NCI-H82 treated with DMSO at 0.1 percent for 48 hours (cell line): ENCODE results near the gene ERN2.

Experiments used
- DNase-seq: peaks from one replicate; lab custom pipeline; 2025; ENCODE audit not compliant: unreplicated experiment; lab: John Stamatoyannopoulos, UW

Gene ERN2

DNA sequence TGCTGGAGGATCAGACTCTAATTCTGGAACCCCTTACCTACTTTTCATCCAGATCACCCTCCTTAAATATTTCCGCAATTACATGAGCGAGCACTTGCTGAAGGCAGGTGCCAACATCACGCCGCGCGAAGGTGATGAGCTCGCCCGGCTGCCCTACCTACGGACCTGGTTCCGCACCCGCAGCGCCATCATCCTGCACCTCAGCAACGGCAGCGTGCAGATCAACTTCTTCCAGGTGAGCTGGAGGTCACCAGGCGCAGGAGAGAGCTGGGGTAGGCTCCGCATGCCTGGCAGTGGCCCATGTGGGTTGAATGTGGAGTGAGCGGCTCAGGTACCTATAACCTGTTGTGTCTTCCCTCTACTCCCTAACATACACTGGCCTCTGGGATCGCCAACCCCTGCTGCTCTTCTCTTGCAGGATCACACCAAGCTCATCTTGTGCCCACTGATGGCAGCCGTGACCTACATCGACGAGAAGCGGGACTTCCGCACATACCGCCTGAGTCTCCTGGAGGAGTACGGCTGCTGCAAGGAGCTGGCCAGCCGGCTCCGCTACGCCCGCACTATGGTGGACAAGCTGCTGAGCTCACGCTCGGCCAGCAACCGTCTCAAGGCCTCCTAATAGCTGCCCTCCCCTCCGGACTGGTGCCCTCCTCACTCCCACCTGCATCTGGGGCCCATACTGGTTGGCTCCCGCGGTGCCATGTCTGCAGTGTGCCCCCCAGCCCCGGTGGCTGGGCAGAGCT lies 23.4 kb downstream of the ERN2 start:
- no peak for DNase-seq

DNA sequence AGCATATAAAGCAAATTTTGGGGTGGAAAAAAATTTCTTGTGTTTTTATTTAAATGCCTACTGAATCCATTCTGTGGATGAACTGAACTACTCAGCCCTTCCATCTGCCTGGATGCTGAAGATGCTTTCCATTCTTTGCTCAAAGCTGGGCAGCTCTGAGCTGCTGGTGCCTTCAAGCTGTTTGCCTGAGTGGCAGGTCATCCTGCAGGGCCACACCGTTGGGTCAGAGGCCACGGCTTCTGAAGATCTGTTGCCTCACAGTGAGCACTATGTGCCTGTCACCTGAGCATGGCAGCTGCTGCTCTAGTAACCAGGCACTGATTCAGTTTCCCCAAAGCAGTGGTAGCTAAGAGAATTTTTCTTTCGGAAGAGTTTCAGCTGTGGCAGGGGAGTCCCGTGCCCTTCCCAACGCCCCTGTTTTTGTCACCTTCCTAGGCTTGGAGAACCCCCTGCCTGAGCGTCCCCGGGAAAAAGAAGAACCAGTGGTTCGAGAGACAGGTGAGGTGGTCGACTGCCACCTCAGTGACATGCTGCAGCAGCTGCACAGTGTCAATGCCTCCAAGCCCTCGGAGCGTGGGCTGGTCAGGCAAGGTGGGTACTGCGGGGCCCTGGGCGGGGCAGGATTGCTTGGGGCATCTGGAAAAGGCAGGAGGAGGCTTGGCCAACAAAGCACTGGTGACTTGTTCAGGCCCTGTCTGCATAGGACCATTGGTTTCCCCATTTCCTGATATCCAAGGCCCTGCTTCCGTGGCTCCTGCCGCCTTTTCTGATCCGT lies 25.8 kb downstream of the ERN2 start:
- no peak for DNase-seq

DNA sequence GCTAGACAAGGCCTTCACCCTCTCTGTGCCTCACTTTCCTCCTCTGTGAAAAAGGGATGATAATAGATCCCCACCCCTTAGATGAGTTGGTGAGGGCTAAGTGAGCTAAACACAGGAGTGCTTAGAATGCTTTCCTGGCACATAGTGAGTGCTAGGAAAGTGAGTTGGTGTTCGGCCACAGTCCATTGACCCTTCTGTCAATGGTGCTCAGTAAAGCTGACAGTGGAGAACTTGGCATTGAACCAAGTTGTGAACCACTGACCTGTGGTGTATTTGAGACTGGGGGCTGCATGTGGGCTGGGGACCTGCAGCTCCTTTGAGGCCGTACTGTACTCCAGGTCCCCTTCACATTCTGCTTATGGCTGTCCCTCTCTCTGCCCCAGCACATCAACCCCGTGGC lies 29.5 kb downstream of the ERN2 start:
- DNase-seq, result no peak

DNA sequence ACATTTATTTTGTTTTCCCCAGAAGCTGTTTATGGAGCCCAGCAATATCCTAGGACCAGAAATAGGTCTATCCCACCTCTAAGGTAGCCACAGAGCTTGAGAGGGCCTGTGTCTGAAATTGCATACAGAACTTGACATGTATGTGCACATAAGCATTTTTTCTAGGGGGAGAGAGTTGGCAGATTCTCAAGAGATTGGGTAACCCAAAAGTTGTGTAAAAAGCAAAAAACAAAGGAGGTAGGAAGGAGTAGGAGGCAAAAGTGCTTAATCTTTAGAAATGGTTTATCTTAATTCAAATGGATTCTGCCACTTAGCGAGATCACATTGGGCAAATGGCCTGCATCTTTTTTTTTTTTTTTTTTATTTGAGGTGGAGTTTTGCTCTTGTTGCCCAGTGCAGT lies 30.8 kb downstream of the ERN2 start:
- no peak for DNase-seq

DNA sequence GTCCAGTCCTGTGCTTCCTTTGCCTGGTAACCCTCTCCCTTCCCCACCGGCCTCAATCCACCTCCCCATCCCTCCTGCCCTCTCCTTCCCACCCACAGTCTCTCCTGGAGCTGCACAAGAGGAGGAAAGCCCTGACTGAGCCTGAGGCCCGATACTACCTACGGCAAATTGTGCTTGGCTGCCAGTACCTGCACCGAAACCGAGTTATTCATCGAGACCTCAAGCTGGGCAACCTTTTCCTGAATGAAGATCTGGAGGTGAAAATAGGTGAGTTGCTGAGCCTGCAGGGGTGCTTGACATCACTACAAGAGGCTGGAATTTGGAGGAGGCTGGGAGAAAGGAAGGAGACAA lies 33.1 kb downstream of the ERN2 start:
- no peak for DNase-seq

DNA sequence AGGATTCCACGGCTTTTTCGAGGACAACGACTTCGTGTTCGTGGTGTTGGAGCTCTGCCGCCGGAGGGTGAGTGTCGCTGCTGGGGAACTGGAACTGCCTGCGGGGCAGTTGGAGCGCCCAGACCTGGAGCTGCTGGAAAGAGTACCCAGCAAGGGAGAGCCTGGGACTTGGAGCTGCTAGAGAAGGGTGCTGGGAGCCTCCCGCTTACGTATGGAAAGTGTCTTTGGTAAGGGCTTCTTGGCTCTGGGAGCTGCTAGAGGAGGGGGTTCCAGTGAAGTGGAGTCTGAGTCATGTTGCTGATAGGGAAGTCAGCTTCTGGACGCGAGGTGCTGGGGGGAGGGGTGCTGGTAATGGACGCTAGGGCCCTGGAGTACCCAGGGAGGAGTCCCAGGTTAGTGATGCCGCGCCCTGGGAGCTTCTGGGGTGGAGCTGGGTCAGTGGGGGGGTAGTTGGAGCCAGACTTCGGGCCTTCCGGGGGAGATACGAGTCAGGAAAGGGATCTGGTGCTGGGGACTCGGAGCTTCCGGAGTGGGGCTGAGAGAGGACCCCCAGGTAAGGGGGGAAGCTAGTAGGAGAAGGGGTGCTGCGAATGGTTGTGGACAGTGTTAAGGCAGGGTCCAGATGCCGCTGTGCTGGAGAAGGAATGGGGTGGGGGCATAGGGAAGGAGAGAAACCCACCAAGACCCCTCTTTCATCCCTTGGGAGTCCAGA lies 33.6 kb downstream of the ERN2 start:
- DNase-seq, result no peak

DNA sequence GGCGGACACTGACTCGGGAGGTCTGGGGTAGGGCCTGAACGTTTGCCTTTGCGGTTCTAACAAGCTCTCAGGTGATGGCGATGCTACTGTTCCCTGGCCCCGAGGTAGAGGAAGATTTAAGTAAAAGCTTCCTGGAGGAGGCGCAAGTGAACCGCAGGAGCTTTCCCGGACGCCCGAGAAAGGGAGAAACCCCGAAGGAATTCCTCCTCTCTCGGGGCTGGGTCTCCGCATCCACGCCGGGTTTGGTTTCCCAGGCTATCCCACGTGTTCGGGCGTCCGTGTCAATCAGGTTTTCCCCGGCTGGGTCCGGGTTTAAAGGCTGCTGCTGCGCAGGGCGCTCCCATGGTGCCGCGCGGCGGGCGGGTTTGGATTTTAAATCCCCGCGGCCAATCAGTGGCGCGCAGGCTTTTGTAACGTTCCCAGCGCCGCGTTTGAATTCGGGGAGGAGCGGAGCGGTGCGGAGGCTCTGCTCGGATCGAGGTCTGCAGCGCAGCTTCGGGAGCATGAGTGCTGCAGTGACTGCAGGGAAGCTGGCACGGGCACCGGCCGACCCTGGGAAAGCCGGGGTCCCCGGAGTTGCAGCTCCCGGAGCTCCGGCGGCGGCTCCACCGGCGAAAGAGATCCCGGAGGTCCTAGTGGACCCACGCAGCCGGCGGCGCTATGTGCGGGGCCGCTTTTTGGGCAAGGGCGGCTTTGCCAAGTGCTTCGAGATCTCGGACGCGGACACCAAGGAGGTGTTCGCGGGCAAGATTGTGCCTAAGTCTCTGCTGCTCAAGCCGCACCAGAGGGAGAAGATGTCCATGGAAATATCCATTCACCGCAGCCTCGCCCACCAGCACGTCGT lies 34.4 kb downstream of the ERN2 start, which contains the start of gene PLK1:
PLK1 (plus strand) TSS at position 460 of the 844 bp plus-strand sequence; CDS start at position 504, 44 bp downstream.
- peak; percentile 82 for DNase-seq

DNA sequence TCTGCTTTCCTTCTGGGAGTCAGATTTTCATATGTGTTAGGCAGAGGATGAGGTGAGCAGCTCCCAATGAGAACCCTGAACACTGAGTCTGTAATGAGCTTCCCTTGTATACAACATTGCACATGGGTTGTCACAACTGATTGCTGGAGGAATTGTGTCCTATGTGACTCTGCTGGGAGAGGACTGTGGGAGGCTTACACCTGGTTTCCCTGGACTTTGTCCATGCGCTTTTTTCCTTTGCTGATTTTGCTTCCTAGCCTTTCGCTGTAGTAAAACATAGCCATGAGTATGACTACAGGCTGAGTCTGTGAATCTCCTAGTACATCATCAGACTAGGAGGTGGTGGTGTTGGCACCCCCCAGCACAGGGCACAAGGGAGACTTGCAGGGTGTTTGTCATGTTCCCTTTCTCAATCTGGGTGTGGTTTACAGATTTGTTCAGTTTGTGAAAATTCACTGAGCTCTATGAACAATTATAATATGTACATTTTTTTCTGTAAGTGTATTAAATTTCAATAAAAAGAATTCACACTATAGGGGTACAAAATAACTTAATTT lies 36.0 kb downstream of the ERN2 start:
- DNase-seq, result no peak

DNA sequence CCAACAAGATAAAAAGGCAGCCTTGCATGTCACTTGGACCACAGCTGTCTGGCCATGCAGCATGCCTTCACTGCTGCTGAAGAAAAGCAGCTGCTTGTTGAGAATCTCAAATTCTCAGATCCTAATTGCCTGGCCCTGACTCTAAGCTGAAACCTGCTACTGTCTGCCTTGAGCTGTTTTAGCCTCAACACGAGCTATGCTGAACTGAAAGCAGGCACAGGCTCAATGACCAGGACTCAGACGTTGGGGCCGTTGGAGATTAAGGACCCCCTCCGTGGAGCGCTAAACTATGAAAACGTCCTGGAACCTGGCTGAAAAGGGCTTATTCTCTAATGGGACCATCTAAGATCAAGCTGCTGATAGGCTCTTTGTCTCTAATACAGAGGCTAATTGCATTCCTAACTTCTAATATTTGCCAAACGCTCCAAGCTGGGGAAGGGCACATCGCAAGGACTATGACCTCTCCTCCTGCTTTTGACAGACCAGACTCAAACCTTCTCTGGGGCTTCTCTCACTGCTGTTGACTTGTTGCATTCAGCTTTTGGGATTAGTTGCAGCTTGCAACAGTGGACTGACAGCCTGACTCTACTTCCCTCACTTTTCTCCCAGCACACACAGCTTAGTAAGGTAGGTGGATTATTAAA lies 38.9 kb downstream of the ERN2 start:
- DNase-seq, result peak; percentile 73

DNA sequence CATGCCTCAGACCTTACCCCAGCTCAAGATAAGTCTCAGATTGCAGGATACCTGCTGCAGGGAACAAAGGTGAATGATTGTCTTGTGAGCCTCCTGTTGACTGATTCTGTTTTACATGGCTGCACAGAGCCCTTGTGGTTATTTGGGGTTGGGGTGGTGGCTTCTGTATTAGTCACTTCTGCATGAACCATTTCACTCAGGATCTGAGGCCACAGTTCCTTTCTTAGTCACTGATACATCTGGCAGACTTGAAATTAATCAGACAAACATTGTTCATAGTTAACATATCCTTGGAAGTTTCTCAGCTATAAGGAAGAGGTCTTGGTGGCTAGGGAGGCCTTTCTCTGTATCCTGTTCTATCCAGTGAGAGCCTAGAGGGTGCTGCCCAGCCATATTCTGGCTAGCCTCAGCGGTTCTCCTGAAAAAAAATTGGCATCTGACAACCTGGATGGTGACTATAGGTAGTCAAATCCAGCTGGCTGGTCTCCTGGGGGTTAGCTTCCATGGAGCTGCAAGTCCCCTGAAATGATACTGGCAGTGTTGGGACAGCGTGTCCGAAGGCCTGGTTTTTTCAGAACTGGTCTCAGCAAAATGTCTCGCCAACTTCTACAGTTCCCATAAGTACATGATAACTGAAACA lies 42.8 kb downstream of the ERN2 start:
- DNase-seq, result no peak

DNA sequence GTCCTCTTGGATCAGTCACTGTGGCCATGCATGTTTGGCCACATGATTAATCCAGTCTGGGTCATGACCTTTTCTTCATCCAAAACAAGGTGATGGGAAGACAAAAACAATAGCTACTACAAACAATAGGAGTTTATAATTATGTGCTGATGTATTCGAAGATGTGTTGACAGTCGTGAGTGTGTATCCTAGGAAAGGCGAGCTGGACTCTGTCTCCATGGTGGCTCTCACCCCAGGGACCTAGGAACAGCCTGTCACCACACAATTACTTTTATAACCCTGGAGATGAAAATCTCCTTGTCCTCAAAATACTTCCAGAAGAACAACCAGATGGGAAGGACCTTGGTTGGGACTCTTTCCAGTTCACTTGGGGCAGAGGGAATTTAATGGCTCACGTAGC lies 44.1 kb downstream of the ERN2 start:
- DNase-seq, result no peak

DNA sequence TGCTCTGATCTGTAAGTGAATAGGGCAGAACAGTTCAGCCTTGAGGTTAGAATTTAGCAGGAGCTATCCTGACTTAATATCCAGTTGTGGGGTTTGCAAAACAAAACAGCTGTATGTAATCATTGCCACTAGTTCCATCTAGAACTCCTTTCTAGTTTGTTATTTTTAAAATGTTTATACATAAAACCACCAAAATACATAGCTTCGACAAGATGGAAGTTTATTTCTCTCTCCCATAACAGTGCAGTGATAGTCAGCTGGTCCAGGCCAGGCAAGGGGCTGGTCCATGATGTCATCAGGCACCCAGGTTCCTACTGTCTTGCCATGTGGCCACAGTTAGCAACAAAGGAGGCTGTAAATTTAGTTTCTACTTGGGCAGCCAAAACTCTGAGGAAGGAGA lies 44.8 kb downstream of the ERN2 start:
- DNase-seq, result no peak

DNA sequence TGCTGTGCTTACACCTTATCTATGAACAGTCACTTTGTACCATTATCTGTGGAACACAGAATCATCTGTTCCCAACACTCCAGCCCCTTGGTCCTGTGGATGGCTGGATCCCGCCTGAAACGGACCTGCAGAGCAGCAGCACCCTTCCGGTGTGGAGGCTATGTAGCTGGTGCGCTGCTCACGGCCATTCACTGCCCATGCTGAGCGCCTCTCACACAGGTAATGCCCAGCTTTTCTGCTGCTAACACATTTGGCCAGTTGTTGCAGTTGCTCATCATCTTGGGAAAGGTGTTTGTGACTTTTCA lies 45.7 kb downstream of the ERN2 start:
- no peak for DNase-seq

DNA sequence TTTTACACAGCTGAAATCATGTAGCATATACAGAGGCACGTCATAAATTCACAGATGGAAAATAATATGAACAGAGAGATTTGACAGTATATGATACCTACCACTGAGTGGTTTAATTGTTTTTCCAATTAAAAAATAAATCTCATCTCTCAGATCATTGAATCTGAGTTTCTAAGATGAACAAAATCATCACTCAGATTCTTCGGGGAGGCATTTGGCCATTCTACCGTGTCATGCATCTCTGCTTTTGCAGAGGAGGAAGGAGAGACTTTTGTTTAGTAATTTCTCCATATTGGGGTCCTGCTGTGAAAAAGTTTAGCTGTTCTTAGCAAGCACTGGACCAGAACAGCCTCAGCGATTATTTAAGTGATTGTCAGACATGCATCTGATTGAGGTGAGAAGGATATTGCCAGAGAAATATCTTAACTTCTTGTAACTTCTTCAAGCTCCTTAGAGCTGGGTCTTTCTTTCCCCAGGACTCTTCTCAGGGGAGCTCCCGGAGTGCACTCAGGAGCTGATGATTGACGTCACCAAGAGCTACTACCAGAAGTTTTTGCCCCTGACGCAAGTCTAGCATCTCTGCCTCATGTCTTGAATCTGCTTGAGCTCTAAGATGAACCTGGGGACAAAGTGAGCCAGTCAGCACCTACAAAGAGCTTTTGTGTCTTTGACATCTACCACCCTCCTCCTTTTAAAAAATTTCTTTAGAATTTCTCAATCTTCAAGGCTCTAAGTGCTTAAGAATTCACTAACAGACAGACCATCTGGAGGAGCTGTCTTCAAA lies 46.3 kb downstream of the ERN2 start:
- no peak for DNase-seq

DNA sequence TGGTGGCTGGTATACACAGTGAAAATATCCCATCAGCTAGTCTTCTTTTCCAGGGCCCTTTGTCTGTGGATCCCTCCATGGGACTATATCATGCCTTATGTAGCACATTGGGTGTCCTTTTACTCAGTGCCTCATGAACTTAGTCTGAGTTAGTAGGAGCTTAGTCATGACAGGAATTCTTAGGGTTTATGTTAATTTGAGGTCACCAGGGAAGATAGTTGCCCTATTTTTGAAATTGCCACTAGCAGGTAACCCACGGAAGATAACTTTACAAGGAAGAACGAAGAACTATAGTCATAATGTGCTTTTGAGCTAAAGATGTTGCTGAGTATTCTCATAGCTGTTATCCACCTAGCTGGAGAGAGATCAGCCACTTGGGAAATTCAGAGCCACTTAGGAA lies 49.1 kb downstream of the ERN2 start:
- no peak for DNase-seq

DNA sequence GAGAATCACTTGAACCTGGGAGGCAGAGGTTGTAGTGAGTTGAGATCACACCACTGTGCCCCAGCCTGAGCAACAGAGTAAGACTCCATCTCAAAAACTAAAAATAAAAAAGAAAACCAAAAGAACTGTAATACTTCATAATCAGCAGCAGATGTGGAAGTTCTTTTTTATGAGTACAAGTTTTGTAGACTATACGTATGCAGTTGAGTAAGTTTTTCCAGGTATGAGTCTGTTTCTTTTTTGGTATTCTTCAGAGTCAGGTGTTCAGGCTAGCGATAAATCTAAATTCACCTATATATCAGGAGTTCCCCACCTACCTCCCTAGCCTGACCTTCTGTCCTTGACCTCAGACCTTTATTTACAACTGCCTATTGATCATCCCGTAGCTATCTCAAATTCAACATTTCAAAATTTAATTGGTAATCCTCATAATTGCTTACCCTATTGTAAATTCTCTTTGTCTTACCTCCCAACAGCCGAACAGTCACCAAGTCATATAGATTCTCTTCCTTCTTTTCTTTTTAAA lies 61.0 kb downstream of the ERN2 start:
- DNase-seq, result no peak

DNA sequence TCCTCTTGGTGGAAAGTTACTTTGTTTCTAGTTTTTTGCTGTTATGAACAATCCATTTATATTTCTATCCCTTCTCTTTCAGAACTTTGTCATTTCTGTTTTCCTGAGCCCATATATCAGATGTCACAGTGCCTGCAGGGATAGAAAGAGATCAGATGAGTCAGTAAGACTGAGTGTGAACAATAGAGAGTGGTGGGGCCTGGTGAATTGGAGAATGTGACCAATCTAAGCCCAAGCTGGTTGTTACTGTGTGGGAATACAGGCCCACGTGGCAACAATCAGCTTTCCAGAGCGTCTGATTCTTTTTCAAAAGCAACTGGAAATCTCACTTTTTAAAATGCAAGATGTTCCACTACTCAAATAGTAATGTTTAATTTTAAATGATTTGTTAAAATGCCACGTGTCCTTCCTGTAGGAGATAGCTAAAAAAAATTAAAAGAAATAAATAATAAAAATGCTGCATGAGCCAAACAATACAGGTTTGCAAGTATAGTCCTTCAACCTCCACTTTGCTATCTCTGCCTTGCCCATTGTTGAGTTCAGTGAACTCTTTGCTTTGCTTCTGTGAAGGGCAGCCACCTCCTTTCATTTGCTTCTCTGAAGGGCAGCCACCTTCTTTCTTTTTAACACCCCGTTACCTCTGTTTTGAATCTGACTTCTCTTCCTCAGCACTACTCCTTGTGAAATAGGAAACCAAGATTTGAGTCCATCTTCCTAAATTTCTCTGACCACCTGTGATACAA lies 62.2 kb downstream of the ERN2 start:
- DNase-seq, result no peak

DNA sequence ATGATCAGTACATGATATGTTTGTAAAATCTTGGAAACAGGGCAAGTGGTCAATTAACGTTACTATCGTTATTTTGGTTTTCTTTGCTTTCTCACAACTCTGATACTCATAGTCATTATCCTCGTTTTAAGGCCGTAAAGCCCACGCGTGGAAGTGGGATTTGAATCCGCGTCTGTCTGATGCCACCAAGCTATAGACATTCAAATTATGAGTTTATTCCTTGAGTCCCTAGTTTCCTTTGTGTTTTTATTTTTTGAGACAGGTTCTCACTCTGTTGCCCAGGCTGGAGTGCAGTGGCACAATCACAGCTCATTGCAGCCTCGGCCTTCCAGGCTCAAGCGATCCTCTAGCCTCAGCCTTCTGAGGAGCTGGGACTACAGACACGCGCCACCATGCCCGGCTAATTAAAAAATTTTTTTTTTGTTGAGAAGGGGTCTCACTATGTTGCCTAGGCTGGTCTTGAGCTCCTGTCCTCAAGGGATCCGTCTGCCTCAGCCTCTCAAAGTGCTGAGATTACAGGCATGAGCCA lies 70.7 kb downstream of the ERN2 start:
- no peak for DNase-seq
